ENCODE measurements around the gene VN1R5. TPM values are rescaled to one million over a fixed set of nuclear protein-coding genes. Genes with fewer than 3 reads are reported as not detected.

The VN1R5 gene
- total RNA-seq, 2 experiments from 2014 or later: not detected

DNA sequence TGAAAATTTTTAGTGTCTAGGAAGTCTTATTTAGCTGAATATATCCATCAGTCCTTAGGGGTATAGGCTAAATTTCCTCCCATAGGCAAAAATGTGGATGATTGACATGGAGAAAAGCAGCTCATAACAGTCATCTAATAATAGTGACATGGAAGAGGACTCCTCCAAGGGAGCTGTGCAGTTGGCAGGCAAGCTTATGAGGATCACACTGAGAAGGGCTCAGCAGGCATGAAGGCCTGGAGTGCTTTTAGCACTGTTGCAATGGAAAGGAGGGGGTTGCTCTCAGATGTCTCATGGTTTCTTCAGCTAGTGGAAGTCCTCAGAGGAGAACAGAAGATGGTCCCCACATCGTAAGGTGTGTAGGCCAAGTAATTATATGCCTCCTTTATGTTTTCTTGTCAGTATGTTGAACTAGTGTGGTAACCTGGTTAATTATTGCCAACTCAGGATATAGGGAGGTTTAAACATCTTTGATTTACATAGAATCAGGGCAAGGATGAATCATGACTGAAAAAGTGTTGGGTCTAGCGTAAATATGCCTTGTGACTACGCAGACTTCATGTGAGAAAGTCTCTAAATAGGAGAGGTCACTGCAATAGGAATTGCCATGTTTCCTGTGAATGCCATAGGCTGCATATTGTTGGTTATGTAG is 18.9 kb downstream of the VN1R5 start:
- Histone ChIP-seq H3K27ac (ENCODE audit: low read depth, low read length, poor library complexity, severe bottlenecking) (no peak overlapping the region), H3K79me2 (ENCODE audit: insufficient read depth, low read depth, low read length) (no peaks in the 10 kb centered on the region), H3K9me3 (ENCODE audit: low read length) (no peaks in the 10 kb centered on the region), H2AFZ (ENCODE audit: low read length) (no peak overlapping the region), H3K36me3 (ENCODE audit: insufficient read depth, low read length) (no peaks in the 10 kb centered on the region), H4K20me1 (ENCODE audit: insufficient read depth, low read length) (no peaks in the 10 kb centered on the region), H3K4me2 (ENCODE audit: low read length) (no peak overlapping the region), H3K4me3 (ENCODE audit: low read depth, low read length, poor library complexity, severe bottlenecking) (no peak overlapping the region), H3K4me1 (ENCODE audit: insufficient read depth, low read length, poor library complexity, severe bottlenecking) (no peaks in the 10 kb centered on the region), H3K9me2 (ENCODE audit: insufficient read depth, low read length) (no peaks in the 10 kb centered on the region)
- ChIA-PET POLR2A (no interaction called here), CTCF (ENCODE audit: unreplicated experiment) (interaction anchor here (1.0 kb wide), 1 partner anchor 22 kb away, joined by 3 read pairs; no protein-coding TSS in a partner anchor)
- BruUV-seq (replicated peaks): no TSS peak
- intact Hi-C loops (cut with micrococcal nuclease; ENCODE audit: unreplicated experiment): no loop called here
- DNase-seq (ENCODE audit: low spot score): no peak
- TF ChIP-seq, protein P1, sequence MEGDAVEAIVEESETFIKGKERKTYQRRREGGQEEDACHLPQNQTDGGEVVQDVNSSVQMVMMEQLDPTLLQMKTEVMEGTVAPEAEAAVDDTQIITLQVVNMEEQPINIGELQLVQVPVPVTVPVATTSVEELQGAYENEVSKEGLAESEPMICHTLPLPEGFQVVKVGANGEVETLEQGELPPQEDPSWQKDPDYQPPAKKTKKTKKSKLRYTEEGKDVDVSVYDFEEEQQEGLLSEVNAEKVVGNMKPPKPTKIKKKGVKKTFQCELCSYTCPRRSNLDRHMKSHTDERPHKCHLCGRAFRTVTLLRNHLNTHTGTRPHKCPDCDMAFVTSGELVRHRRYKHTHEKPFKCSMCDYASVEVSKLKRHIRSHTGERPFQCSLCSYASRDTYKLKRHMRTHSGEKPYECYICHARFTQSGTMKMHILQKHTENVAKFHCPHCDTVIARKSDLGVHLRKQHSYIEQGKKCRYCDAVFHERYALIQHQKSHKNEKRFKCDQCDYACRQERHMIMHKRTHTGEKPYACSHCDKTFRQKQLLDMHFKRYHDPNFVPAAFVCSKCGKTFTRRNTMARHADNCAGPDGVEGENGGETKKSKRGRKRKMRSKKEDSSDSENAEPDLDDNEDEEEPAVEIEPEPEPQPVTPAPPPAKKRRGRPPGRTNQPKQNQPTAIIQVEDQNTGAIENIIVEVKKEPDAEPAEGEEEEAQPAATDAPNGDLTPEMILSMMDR (conservative IDR thresholded peaks at IDR 0.05; ENCODE audit: low read length): no peak
- no peak for TF ChIP-seq EZH2phosphoT487 (IDR thresholded peaks at IDR 0.05; ENCODE audit: borderline replicate concordance, low read depth, low read length)

DNA sequence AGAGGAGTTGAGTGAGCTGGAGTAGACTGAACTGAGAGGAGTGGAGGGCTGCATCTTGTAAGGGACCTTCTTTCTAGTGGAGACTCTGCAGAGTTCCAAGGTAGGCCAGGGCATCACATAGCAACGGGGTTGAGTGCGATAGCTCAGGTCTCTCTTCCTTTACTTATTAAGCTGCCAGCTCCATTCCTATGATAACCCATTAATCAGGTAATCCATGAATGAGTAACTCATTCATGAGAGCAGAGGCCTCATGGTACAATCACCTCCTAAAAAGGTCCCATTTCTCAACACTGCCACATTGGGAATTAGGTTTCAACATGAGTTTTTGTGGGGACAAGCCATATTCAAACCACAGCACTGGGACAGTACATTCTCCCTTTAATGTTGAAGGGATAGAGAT is 21.3 kb downstream of the VN1R5 start:
- intact Hi-C loops (cut with micrococcal nuclease; ENCODE audit: unreplicated experiment): no loop called here
- Histone ChIP-seq H3K4me1 (ENCODE audit: insufficient read depth, low read length, poor library complexity, severe bottlenecking) (no peaks in the 10 kb centered on the region), H3K36me3 (ENCODE audit: insufficient read depth, low read length) (no peaks in the 10 kb centered on the region), H2AFZ (ENCODE audit: low read length) (no peak overlapping the region), H3K9me3 (ENCODE audit: low read length) (no peaks in the 10 kb centered on the region), H4K20me1 (ENCODE audit: insufficient read depth, low read length) (no peaks in the 10 kb centered on the region), H3K4me3 (ENCODE audit: low read depth, low read length, poor library complexity, severe bottlenecking) (no peak overlapping the region), H3K27ac (ENCODE audit: low read depth, low read length, poor library complexity, severe bottlenecking) (no peak overlapping the region), H3K4me2 (ENCODE audit: low read length) (no peak overlapping the region), H3K9me2 (ENCODE audit: insufficient read depth, low read length) (no peaks in the 10 kb centered on the region), H3K79me2 (ENCODE audit: insufficient read depth, low read depth, low read length) (no peaks in the 10 kb centered on the region)
- CTCF ChIA-PET (ENCODE audit: unreplicated experiment): no interaction called here
- POLR2A ChIA-PET: interaction anchor here (0.6 kb wide), 1 partner anchor 552 kb away, joined by 6 read pairs; no protein-coding TSS in a partner anchor
- TF ChIP-seq, protein P1 (conservative IDR thresholded peaks at IDR 0.05; ENCODE audit: low read length): no peak
- no peak for TF ChIP-seq EZH2phosphoT487 (IDR thresholded peaks at IDR 0.05; ENCODE audit: borderline replicate concordance, low read depth, low read length)
- DNase-seq (ENCODE audit: low spot score): no peak
- no TSS peak for BruUV-seq (replicated peaks)

DNA sequence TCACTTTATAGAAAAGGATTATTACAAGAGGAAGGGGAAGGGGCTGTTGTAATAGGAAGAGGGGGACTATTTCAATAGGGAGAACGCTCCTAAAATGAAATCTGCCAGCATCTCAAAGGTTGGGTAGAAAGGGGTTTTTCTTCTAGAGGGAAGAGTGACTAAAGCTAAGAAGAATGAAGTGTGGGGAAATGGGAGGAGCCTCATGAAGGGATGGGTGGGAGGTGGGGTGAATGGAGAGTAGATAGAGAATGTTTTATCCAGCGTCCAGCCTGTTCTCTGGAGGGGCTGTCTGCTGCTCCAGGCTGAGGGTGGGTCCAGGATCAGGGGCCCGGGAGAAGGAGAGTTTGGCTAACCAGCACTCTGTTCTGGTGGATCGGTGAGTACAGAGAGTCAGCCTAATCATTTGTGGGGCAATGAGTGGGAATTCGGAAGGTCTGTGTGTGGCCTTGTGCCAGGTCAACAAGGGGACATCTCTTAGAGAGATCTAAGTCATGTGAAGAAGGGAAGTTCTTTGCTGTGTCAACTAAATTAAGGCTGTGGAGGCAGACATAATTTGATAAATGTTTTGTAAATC is 25.2 kb downstream of the VN1R5 start:
- H3K9me3 ChIP-seq (ENCODE audit: low read length): no peaks in the 10 kb centered on the region
- POLR2A ChIA-PET: no interaction called here
- H3K4me1 ChIP-seq (ENCODE audit: insufficient read depth, low read length, poor library complexity, severe bottlenecking): no peaks in the 10 kb centered on the region
- no peaks in the 10 kb centered on the region for H3K79me2 ChIP-seq (ENCODE audit: insufficient read depth, low read depth, low read length)
- no peak for DNase-seq (ENCODE audit: low spot score)
- TF ChIP-seq, protein P1 (conservative IDR thresholded peaks at IDR 0.05; ENCODE audit: low read length): no peak
- TF ChIP-seq EZH2phosphoT487 (IDR thresholded peaks at IDR 0.05; ENCODE audit: borderline replicate concordance, low read depth, low read length): no peak
- BruUV-seq (replicated peaks): no TSS peak
- no peak overlapping the region for H2AFZ ChIP-seq (ENCODE audit: low read length)
- no peaks in the 10 kb centered on the region for H4K20me1 ChIP-seq (ENCODE audit: insufficient read depth, low read length)
- CTCF ChIA-PET (ENCODE audit: unreplicated experiment): no interaction called here
- H3K4me3 ChIP-seq (ENCODE audit: low read depth, low read length, poor library complexity, severe bottlenecking): no peak overlapping the region
- H3K9me2 ChIP-seq (ENCODE audit: insufficient read depth, low read length): no peaks in the 10 kb centered on the region
- no peak overlapping the region for H3K27ac ChIP-seq (ENCODE audit: low read depth, low read length, poor library complexity, severe bottlenecking)
- H3K36me3 ChIP-seq (ENCODE audit: insufficient read depth, low read length): no peaks in the 10 kb centered on the region
- intact Hi-C loops (cut with micrococcal nuclease; ENCODE audit: unreplicated experiment): no loop called here
- no peak overlapping the region for H3K4me2 ChIP-seq (ENCODE audit: low read length)
